HG03139 (cell line): ENCODE measurements around the gene MSANTD1.

ENCODE experiments used
- ATAC-seq: cut with Tn5 transposase; IDR thresholded peaks from one replicate; pipeline ENCODE4 v1.9.1; 2021; ENCODE audit not compliant: unreplicated experiment

The MSANTD1 gene

DNA sequence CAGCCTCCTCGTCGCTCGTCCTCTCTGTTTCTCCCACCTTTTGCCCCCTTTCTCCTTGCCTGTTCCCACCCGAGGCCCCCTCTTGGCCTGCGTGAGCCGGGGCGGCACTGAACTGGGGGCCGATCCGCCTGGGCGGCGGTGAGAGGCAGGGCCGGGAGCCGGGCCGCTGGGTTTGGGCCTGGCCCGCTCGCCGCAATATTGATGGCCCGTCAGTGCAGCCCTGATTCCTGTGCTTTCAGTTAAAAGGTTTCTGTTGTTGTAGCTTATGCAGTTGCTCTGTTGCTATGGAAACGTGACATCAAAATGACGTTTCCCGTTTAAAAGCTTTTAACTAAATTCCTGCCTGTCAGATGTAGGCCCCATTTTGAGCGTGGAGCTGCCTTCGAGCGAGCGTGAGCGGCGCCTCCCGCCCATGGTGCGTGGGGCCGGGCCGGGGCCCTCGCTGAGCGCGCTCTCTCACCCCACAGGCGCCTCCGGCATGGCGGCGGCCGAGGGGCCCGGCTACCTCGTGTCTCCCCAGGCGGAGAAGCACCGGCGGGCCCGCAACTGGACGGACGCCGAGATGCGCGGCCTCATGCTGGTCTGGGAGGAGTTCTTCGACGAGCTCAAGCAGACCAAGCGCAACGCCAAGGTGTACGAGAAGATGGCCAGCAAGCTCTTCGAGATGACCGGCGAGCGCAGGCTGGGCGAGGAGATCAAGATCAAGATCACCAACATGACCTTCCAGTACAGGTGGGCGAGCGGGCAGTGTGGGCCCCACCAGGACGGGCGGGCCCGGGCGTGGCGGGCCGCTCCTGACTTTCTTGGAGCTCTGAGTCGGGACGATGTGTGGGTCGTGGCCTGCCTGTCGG is at the start of gene MSANTD1:
MSANTD1 (plus strand) TSS at position 349 of the 851 bp plus-strand sequence; CDS start at position 413, 64 bp downstream.
- ATAC-seq = no peak

DNA sequence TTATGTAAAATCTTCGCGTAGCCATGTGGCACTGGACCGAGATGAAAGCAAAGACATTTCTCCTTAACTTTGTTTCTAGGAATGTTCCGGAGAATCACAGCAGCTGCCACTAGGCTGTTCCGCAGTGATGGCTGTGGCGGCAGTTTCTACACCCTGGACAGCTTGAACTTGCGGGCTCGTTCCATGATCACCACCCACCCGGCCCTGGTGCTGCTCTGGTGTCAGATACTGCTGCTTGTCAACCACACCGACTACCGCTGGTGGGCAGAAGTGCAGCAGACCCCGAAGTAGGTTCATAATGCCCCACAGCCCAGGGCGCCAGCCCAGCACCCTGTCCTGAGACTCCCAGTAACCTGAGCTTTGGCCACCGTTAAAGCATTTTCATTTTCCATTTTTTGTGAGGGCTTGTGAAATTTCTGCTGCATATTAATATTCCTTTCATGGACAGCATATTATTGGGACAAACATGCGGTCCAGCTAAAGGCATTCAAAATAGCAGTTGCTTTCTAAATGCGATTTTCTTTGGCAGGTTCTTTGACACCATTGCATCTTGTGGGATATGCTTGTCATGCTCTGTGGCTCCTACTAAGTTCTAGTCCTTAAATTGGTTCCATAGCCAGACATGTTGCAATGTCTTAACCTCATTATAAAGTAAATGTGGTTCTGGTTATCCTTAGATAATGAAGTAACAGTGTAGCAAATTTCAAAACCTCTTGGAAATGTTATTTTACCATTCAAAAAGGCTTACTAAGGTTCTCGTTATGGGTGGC is 49.1 kb upstream of the MSANTD1 start:
- ATAC-seq = no peak

GRCh38 chr4:3200423-3201090 is 48.4 kb upstream of the MSANTD1 start:
- no peak for ATAC-seq

DNA sequence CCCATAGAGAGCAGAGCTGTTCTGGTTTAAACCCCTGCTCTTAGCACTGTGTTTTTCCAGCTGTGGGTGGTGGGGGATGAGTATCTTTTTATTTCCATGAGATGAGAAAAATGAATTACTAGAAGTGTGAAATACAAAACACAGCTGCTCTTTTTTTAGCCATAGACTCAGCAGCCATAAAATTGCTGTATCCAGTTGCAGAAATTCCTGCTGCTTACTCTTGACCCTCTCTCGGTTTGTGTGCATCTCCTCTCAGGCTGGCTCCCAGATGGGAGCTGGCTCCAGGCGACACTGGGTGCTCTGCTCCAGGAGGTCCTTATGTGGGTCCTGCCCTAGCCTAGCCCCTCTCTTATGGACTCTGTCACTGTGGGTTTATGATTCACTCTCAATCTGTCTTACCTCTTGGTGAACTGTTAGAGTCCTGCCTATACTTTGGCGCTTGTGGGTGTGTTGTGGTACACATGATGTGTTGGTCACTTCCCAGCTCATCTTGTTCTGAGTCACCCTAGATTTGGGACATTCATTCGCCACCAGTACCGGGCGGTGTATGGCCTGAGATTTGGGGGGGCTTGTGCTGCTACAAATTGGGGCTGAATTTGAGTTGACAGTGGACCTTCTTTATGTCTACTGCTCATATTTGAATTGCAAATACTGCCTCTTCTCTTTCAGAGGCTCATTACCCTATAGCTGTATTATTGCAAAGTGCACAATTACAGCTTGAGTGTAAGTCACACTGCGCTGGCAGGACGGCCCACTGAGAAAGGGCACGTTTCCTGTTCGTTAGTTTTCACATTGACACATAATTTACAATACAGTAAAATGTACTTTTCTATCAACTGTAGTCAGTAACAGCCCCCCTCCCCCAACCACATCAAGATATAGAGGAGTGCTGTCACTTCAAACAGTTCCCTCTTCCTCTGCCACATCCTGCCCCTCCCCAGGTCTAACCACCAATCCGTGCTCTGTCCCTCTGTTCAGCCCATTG is 46.9 kb upstream of the MSANTD1 start:
- ATAC-seq = peak; percentile 43

GRCh38 chr4:3202836-3203820 is 45.8 kb upstream of the MSANTD1 start:
- no peak for ATAC-seq

- ATAC-seq = no peak
Measured at GRCh38 chr4:3203971-3204431, 45.0 kb upstream of the MSANTD1 start.

DNA sequence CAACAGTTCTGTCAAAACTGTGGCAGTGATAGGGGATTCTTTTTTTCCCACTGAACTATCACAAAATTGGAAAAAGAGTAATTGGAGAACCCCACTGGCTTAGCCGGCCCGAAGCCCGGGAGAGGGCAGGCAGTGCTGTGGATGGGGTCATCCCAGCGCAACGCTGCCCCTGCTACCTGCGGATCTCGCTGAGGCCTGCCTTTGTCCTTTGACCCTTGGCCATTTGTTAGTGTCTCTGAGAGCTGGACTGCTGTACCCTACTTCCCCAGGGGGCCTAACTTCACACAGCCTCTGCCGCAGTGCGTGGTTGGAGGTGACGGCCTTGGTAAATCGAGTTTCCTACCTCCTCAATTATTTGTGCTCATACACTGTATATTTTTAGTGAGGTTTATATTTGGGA is 43.0 kb upstream of the MSANTD1 start:
- ATAC-seq = no peak

GRCh38 chr4:3206439-3207100 is 42.4 kb upstream of the MSANTD1 start:
- ATAC-seq = no peak

DNA sequence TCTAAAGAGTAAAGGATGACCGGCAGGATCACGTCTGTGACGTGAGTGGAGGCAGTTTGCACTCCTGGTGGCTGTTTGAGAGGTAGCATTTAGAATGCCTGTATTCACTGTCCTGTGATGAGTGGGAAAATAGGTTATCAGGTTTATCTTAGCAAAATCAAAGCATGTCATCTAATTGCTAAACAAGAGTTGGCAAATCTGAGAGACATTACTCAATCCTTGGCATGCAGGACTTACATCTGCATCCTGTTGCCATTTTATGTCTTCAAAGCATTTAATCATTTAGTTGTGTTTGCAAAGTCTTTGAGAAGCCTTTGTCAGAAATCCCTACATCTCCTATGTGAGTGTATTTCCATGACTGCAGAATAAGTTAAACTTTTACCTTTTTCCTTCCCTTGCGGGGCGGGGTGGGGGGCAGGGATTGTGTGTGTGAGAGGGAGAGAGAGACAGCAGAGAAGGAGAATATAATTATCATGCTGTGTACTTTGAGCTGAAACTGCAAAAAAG is 41.4 kb upstream of the MSANTD1 start:
- ATAC-seq = no peak

- no peak for ATAC-seq
Measured at GRCh38 chr4:3208826-3209225, 40.1 kb upstream of the MSANTD1 start.

- no peak for ATAC-seq
Measured at GRCh38 chr4:3209551-3210325, 39.2 kb upstream of the MSANTD1 start.

DNA sequence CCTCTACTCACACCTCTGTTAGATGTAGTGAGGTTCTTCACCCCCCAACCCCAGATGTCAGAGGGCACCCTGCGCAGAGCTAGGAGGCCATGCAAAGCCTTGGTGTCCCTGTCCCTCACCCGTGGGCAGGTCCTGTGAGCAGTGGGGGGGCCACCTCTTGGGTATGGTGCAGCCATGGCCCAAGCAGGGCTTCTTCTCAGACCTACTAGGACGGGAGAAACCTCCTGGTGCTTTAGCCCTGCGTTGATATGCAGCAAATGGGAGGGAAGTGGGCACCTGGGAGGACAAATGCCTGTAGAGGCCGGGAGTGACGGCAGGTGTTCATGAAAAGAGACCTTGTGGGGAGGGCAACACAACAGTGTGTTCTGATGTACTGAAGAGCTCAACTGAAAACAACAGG is 38.5 kb upstream of the MSANTD1 start:
- ATAC-seq = no peak

DNA sequence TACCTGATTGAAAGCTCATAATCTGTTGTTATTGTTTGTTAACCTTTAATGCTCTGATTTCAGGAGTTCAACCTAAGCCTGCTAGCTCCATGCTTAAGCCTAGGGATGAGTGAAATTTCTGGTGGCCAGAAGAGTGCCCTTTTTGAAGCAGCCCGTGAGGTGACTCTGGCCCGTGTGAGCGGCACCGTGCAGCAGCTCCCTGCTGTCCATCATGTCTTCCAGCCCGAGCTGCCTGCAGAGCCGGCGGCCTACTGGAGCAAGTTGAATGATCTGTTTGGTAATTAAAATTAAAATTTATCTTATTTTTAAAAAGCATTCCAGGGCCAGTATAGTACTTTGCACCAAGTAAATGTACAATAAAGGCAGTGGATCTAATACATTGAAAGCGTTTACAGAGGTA is 37.1 kb upstream of the MSANTD1 start:
- ATAC-seq = no peak

DNA sequence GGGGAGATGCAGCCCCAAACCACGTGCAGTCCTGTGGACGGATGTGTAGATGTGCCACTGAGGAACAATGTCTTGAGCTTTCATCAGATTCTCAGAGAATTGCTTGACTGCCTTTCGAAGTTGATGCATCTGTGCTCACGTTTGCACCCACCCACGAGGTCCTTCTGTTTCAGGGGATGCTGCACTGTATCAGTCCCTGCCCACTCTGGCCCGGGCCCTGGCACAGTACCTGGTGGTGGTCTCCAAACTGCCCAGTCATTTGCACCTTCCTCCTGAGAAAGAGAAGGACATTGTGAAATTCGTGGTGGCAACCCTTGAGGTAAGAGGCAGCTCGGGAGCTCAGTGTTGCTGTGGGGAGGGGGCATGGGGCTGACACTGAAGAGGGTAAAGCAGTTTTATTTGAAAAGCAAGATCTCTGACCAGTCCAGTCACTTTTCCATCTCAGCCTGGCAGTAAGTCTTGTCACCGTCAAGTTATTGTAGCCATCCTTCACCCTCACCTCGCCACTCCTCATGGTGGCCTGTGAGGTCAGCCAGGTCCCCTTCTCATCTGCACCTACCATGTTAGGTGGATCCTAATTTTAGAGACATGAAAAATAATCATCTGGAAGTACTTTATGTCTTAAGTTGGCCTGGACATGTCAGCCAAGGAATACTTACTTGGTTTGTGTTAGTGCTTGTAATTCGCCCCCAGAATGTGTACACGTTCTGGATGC is 36.4 kb upstream of the MSANTD1 start:
- ATAC-seq = no peak

GRCh38 chr4:3213106-3213425 is 35.9 kb upstream of the MSANTD1 start:
- ATAC-seq = no peak

DNA sequence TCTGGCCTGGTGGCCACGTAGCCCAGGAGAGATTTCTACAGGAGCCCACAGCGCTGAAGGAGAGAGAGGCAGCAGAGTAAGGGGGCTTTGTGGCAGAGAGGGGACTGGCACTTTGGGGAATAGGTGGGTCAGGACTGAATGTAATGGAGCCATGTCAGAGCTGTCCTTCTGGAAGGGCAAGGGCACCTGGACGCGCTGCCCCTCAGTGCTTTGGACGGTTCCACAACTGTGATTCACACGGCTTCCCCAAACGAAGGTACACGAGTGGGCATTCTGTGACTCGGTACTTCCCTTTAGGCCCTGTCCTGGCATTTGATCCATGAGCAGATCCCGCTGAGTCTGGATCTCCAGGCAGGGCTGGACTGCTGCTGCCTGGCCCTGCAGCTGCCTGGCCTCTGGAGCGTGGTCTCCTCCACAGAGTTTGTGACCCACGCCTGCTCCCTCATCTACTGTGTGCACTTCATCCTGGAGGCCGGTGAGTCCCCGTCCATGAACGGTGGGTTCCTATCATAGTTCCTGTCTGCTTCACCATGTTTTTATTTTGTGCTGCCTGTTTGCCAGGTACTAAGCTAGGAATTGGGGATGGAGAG is 35.2 kb upstream of the MSANTD1 start:
- no peak for ATAC-seq

DNA sequence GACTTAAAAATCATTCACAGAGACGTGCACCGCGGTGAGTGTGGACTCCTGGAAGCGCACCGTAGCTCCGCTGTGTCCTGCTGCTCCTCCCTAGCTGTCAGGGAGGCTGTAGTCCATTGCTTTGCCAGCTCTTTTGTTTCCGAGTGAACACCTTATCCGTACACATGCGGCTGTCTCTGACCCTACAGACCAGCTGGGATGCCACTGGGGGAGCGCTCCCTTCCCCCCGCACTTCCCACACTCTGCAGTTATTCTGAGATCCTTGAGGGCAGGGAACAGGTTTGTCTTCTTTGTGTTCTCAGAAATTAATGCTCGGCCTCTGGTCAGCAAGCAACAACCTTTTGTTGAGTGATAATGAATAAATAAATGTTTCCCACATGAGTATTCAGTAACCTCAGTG is 33.7 kb upstream of the MSANTD1 start:
- ATAC-seq = no peak
